GM21360 (cell line): Measurements from ENCODE around the gene ICAM2.
"Not testable (repeated sequence)": the region's sequence is repeated elsewhere in the genome, so short reads cannot be mapped to it uniquely, and the experiment has no call there.

Source experiments
- ATAC-seq: cut with Tn5 transposase; IDR thresholded peaks from one replicate; pipeline ENCODE4 v1.9.1; 2021; ENCODE audit warnings: mild to moderate bottlenecking, moderate library complexity; ENCODE audit not compliant: unreplicated experiment

ICAM2 gene

DNA sequence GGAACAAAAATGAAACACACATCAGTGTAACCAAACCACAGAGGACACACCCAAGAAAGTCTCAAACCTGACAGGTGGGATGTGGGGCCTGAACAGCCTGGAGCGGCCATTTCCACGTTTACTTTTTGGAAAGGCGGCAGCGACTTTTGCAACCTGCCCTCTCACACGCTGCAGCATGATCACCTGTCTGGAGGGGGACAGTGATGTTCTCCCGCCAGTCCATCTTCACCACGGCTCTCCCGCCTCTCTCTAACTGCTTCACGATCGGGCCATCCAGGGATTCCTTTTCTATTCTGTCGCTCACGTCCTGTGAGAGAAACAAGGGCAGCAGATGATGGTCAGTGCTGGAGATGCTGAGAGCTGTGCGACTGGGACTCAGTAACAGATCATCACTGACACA, 24.7 kb upstream of the ICAM2 start:
- ATAC-seq: no peak

DNA sequence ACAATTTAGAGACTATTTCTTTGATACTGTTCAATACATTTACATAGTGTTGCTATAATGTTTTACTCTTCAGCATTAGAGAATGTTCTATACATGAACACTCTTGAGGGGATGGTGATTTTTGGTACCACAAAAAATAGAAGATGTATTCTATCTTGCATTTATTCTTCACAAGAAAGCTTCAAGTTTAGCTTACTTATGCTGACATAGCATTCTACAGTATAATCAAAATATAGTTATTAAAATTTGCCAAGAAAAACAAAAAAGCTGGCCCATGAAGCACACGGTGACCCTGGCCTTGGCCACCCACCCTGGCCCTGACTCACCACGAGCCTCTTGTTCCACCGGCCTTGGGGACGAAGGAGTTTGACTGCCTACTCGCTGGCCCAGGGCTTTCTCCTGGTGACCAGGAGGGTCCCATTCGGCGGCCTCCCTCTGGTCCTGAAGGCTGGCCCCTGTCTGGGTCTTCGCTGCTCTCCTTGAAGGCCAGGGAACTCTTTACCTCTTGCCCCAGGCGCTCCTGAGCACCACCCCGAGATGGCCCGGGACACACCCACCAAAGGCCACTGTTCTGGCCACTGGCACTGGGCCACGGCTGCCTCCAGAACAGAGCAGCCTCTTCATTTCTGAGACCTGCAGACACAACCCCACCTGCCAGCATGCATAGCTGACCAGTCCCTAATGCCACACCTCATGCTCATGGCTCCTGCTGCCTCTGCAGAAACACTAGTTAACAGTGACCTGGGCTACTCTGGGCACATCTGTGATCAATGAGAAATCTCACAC, 22.5 kb upstream of the ICAM2 start:
- ATAC-seq: no peak

DNA sequence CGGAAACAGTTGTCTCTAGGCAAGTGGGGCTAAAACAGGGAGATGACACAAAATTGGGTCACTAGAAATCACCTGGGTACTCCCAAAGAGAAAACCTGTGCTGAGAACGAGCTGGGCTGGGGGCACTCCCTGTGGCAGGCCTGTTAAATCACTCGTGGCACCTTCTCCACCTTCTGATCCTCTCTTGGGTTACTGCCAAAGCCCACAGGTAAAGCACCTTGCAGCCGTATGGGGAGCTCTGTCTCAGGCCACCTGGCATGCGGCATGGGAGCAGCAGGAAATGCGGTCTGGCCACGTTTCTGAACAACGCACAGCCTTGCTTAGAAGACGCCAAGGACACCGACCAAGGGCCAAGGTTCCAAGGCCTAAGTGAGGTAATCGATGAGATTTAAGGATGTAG, 21.5 kb upstream of the ICAM2 start:
- ATAC-seq: no peak

DNA sequence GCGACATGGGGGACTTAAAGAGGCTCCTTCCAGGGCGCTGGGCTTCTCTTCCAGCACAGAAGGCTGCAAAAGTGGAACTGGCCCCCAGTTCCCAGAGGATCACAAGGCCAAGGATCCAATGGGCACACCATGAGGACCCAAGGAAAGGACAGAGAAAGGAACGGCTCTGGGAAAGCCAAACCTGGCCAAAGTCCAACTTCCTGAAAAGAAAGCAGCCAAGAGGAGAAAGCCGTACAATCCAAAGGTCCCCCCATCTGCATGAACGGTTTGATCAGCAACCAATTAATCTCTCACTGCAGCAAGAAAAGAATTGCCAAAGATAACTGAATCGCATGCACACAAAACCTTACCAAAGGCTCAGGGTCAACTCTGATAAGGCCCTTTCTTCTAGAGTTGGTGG, 19.8 kb upstream of the ICAM2 start:
- no peak for ATAC-seq

DNA sequence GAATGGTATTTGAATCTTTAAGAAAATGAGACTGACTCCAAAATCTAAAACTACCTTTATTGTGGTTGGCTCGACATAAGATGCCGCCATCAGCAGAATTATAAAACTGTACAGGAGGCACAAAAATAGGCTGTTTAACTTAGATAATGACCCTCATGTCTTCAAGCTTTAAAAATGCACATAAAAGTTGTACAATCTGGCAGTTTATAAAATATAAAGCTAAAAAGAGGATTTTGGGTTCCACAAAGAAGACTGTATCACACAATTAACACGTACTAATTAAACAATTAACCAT, 18.6 kb upstream of the ICAM2 start:
- ATAC-seq: no peak

DNA sequence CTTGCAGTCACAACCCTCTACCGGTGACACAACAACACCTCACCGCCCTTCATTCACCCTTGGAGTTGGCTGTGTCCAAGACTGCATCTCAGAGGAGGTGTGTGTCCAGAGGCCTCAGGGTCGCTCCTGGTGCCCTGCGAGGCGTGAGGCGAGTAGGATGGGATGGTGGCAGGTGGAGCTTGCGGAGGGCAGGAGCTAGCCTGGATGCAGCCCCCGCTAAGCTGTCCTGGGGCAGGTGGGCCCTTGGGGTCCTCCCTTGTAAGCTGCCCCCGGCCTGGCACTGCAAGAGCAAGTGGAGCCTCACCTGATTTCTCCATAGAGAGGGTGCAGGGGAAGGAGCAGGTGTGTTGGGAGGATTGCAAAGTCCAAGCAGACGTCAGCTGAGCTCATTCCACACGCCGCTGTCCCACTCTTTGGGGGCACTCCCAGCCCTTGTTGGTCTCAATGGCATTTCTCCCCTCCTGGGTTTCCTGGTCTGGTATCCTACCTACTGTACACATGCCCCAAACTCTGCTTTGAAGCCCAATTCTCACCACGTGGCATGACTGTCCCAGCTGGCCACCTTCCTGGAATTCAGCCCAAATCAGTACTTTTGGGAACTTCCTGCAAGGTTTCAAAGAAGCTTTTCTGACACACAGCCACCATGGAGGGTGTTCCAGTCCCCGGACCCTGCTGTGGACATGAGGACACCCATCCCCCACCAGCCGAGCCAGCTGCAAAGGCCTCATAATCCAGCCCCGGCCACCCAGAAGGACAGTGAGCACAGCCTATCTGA, 18.1 kb upstream of the ICAM2 start:
- ATAC-seq: no peak

DNA sequence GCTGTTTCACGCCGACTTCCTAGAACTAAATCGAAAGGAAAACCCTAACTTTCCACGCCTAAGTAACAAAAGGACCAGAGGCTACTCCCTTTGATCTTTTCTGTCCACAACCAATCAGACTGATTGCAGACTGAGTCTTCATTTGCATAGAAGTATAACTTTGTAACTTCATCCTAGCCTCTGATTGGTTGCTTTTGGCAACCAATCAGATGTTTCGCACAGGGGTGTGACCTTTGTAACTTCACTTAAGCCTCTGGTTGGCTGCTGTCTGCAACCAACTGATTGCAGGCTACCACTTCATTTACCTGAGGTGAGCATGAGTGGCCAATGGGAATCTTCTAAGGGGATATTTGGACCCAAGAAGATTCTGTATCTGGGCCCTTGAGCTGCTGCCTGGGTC, 17.4 kb upstream of the ICAM2 start:
- ATAC-seq: no peak

DNA sequence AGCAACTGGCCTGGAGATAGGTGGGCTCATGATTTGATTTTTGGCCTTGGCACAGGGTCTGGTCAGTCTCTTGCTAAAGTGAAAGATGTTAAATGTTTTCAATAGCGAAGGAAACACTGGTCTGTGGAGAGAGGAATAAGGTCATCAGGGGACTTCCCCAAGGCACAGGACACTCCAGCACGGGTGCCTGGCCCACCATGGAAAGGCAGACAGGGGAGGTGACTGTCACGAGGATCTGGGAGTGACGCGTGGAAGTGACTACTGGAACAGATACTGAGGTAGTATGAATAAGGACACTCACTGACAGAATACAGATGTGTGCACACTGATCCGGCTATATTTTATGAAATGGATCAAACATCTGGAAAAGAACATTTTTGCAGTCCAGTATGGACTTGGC, 16.7 kb upstream of the ICAM2 start:
- no peak for ATAC-seq

DNA sequence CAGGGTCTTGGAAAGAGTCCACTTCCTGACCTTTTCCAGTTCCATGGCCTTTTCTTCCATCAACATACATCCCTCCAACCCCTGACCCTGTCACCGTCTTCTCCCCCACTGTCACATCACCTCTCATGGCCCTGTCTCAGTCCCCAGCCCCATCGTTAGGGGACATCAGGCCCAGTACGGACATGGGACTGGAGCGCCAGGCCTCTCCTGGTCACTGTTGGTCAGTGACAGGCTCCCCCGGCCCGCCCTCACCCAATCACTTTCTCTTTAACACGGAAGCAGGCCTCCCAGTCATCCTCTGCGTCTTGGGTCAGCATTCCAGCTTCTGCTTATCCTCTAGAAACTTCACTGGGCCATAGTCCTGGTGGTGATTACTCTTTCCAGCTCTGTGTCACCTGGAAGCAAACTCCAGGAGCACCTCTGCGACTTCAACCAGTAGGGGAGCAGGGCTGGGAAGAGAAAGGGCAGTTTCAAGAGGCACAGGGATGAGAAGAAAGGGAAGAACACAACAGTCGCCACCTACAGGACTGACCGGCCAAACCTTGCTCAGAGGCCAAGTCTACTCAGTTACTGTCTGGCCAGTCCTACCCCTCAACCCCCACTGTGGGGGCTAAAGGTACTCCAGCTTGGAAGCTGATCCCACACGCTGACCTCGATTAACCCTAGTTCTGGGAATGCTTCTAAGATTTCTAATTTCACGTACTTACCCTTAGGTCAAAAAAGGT, 15.9 kb upstream of the ICAM2 start:
- ATAC-seq: no peak

DNA sequence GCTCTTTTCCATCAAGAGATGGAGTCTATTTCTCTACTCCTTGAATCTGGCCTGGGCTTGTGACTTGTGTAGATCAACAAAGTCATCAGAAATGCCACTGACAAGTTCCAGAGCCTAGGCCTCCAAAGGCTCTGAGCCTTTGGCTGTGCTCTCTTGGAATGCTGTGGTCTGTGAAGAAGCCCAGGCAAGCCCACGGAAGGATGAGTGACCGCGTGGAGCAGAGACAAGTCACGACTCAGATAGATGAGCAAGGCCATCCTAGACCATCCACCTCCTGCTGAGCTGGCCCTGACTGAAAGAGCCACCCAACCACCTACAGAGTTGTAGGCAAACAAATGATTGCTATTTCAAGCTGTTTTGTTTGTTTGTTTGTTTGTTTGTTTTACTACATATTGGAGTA, 11.6 kb upstream of the ICAM2 start:
- no peak for ATAC-seq

DNA sequence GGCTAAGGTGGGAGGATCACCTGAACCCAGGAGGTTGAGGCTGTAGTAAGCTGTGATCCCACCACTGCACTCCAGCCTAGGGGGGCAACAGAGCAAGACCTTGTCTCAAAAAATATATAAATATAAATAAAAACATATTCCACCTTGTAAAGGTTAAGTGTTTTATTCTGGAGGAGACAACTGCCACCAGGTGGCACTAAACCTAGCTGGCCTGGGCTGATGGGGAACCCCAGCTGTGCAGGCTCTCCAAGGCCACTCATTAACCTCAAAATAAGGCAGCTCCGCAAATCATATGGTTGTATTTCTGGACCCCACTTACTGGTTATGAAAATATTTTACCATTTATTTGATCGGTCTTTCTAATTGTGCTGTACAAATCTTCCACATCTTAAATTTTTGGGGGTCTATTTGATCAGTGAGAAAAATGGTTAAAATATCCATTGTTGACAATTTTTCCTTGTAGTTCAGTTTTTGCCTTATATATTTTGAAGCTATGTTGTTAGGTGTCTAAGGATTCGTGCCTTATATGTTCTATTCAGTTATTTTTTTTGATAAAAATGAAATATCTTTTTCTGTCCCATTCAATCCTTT, 8.5 kb upstream of the ICAM2 start:
- ATAC-seq: no peak

DNA sequence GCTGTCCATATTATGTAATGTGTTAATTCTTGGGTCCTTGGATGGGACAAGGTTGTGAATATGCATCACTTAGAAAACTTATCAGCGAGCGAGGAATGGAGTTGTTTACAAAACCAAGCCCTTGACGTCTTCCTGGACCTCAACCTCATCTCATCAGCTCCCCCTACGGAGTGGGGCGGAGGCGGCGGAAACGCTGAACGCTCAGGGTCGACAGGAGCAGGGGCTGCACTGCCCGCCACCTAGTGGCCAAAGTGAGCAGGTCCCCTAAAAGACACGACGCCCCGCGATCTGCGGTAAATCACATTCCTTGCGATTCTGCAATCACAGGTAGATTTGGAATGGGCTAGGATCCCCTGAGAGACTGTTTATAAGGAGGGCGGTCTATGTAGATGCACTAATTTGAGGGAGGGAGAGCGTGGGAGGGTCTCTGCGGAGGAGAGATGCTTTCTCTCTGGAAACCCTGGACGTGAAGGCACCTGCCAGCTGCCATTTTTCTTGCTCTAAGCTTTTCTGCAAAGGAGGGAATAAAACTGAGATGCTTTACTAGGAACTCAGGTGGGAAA, 5.4 kb upstream of the ICAM2 start:
- ATAC-seq: no peak

DNA sequence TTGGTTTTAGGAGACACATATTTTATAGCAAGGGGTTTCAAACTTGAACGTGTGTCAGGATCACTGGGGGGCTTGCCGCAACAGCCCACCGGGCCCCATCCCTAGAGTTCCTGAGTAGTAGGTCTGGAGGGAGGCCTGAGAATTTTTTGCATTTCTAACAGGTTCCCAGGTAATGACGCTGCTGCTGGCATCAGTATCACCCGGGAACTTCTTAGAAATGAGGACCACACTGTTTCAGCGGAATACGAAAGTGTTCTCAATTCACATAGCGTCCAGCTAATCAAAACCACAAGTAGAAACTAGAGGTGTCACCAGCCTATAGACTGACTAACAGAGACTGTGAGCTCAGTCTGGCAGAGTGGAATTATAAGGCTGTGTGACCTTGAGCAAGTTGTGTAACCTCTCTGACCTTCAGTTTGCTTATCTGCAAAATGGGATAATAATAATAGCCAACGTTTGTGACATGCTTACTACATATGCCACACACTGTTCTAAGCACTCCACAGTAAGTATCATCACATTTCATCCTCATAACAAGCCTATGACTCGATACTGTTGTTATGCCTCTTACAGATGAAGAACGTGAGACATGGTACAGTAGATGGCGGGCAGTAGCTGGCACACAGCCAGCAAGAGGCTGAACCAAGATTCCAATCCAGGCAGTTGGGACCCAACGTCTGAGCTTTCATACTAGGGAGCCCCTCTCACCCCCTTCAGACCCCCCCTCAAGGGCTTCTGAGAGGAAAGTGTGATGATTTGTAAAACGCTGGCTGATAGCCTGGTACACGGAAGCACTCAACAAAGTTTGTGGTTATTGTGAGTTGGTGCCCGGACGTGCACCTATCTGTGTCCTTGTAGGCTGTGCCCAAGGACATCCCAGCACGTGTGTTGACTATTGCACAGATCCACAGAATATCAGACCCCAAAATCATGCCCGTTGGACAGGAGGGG, 4.6 kb upstream of the ICAM2 start:
- ATAC-seq: no peak

DNA sequence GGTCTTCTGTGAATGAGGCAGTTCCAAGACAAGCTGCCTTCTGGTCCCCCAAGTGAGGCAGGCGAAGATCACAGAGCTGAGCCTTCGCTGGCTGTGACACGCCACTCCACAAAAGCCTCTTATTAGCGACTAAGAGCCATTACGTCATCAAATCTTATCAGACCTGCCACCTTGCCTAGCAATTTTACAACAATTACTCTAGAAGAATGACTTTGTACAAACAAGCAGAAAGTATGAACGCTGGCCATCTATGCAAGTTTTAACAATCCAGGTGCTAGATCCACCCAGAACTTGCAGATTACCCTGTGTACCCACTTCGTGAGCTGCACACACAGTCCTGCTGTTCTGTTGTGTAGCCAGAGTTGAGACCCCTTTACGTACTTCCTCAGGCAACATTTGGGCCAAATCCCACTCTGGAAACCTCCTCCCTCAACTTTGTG, 3.8 kb upstream of the ICAM2 start:
- ATAC-seq: no peak

DNA sequence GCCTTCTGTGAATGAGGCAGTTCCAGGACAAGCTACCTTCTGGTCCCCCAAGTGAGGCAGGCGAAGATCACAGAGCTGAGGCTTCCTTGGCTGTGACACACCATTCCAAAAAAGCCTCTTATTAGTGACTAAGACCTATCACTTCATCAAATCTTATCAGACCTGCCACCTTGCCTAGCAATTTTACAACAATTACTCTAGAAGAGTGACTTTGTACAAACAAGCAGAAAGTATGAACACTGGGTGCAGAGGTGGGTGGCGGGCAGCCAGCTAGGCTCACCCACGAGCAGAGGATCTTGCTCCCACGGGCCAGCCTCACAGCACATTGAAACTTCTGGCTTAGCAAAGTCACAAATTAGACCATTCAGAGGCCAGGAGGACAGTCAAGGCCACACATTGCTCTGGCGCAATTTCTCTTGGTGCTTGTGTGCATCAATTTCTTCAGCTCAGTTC, 2.2 kb upstream of the ICAM2 start:
- ATAC-seq: no peak

DNA sequence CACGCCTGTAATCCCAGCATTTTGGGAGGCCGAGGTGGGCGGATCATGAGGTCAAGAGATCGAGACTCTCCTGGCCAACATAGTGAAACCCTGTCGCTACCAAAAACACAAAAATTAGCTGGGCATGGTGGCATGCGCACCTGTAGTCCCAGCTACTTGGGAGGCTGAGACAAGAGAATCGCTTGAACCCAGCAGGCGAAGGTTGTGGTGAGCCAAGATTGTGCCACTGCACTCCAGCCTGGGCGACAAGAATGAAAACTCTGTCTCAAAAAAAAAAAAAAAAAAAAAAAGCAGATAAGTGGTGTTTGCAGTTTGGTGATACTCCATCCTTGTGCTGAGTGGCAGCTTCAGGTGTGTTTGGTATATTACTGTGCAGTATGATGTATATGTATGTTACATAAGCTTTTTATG, 877 bp downstream of the ICAM2 start:
- ATAC-seq: not testable (repeated sequence)

DNA sequence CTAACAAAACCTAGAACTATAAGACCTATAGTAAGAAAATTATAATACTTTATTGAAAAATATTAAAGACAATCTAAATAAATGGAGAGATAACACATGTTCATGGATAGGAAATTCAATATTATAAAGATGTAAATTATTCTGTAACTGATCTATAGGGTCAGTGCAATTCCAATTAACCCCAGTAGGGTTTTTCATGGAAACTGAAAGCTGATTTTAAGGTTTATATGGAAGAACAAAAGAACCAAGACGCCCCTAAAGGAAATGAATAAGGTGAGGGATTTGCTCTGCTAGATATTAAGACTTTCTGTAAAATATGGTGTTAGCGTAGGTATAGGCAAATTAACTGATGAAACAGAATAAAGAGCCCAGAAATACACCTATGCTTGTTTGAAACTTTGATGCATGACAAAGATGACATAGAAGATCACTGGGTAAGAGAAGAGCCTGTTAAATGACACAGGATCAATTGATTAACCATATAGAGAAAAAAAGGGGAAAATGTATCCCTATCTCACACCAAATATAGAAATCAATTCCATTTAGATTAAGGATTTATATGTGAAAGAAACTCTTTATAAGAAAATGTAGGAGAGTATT, 3.0 kb downstream of the ICAM2 start:
- no peak for ATAC-seq

DNA sequence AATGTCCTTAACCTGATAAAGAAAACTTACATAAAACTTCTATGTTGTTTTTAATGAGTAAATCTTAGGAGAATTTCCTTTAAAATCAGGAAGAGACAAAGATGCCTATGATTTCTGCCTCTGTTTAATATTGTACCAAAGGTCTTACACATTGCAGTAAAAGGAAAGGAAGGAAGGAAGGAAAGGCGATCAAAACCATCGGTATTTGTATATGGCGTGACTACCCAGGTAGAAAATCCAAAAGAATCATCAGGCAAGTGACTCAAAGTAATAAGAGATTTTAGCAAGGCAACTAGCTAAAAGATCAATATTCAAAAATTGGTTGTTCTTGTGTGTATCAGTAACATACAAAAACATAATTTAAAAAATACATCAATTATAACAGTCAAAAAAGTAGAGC, 3.5 kb downstream of the ICAM2 start:
- no peak for ATAC-seq

DNA sequence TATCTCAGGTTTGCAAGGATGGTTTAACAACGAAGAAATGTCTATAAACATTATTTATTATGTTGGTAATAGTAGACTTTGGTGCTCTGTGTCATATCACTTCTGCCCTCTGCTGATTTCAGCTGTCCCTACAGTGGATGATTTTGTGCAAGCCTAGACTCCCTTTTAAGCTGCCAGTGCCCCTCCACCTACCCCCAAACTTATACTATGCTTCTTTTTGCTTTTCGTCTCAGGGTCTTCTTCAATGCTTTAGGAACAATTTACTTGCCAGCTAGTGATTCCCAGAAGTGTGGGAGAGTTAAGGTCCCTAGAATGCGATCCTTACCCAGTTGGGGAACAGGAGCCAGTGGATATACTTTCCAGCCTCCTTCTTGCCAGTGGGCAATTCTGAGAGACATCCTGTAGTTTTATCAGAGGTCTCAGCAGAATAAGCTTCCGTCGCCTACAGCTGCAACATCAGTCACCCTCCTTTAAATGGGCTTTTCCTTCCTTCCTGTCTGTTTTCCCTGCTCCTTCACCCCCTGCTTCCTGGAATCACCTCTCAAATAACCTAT, 4.1 kb downstream of the ICAM2 start:
- ATAC-seq: no peak
